Measurements from ENCODE around the gene FBXO24.

FBXO24 gene

GRCh38 chr7:100632951-100633717 is 47.0 kb downstream of the FBXO24 start:
- in situ Hi-C loops (cut with MboI; ENCODE audit: low pct_unique_long_range_greater_than_20kb, low sequenced_read_pairs), result no loop called here
- peak; percentile 71 for DNase-seq

- in situ Hi-C loops (cut with MboI; ENCODE audit: low pct_unique_long_range_greater_than_20kb, low sequenced_read_pairs), result no loop called here
- DNase-seq, result no peak
Observed at GRCh38 chr7:100639995-100640516, 53.9 kb downstream of the FBXO24 start.

- in situ Hi-C loops (cut with MboI; ENCODE audit: low pct_unique_long_range_greater_than_20kb, low sequenced_read_pairs), result no loop called here
- no peak for DNase-seq
Observed at GRCh38 chr7:100640517-100641440, 54.7 kb downstream of the FBXO24 start.

GRCh38 chr7:100641463-100641859 is 55.3 kb downstream of the FBXO24 start, which contains the start of gene TFR2:
Gene TFR2, minus strand, starts transcription at chr7:100641552. Its CDS starts 43 bp downstream, at chr7:100641509.
- in situ Hi-C loops (cut with MboI; ENCODE audit: low pct_unique_long_range_greater_than_20kb, low sequenced_read_pairs), result no loop called here
- DNase-seq, result no peak

- in situ Hi-C loops (cut with MboI; ENCODE audit: low pct_unique_long_range_greater_than_20kb, low sequenced_read_pairs), result no loop called here
- no peak for DNase-seq
Observed at GRCh38 chr7:100641860-100642533, 55.9 kb downstream of the FBXO24 start.

- in situ Hi-C loops (cut with MboI; ENCODE audit: low pct_unique_long_range_greater_than_20kb, low sequenced_read_pairs), result no loop called here
- no peak for DNase-seq
Observed at GRCh38 chr7:100642534-100642907, 56.4 kb downstream of the FBXO24 start.

- in situ Hi-C loops (cut with MboI; ENCODE audit: low pct_unique_long_range_greater_than_20kb, low sequenced_read_pairs), result no loop called here
- no peak for DNase-seq
Observed at GRCh38 chr7:100649826-100650565, 63.9 kb downstream of the FBXO24 start.

Data from KBM-7 (cell line).